SK-N-SH treated with all-trans-retinoic acid at 6 μM for 48 hours (cell line): Measurements from ENCODE around the gene DOP1B.

Source experiments
- ARNTL ChIP-seq: fragments of 450-650 bp; formaldehyde crosslinking; IDR thresholded peaks from 2 replicates; pipeline ENCODE4 v1.5.0; 2020; ENCODE audit warnings: low read depth, mild to moderate bottlenecking, moderate library complexity, borderline replicate concordance
- BACH2 ChIP-seq: fragments of 250-450 bp; sonication (Bioruptor Pico); IDR thresholded peaks from 2 replicates; pipeline ENCODE4 v1.9.0; 2021; ENCODE audit warnings: mild to moderate bottlenecking, borderline replicate concordance
- CSDC2 ChIP-seq: fragments of 250-450 bp; sonication (Bioruptor Pico); IDR thresholded peaks from 2 replicates; pipeline ENCODE4 v1.5.0; 2020; ENCODE audit warnings: mild to moderate bottlenecking, moderate library complexity
- ISL1 ChIP-seq: fragments of 250-450 bp; sonication (Bioruptor Pico); IDR thresholded peaks from 2 replicates; pipeline ENCODE4 v2.1.2; 2022; ENCODE audit warnings: mild to moderate bottlenecking, moderate library complexity
- RARB ChIP-seq: fragments of 250-450 bp; sonication (Bioruptor Pico); IDR thresholded peaks from 2 replicates; pipeline ENCODE4 v1.8.0; 2021; ENCODE audit warnings: mild to moderate bottlenecking, moderate library complexity
- SNAI2 ChIP-seq: fragments of 250-450 bp; sonication (Bioruptor Pico); IDR thresholded peaks from 2 replicates; pipeline ENCODE4 v1.5.0; 2020; ENCODE audit warnings: mild to moderate bottlenecking, moderate library complexity
- ZFP3 ChIP-seq: fragments of 250-450 bp; sonication (Bioruptor Pico); IDR thresholded peaks from 2 replicates; pipeline ENCODE4 v1.5.0; 2020; ENCODE audit warnings: mild to moderate bottlenecking, moderate library complexity
- ZFP30 ChIP-seq: fragments of 450-650 bp; formaldehyde crosslinking; IDR thresholded peaks from 2 replicates; pipeline ENCODE4 v1.5.0; 2022; ENCODE audit warnings: mild to moderate bottlenecking, moderate library complexity
- ZNF8 ChIP-seq: fragments of 450-650 bp; formaldehyde crosslinking; IDR thresholded peaks from 2 replicates; pipeline ENCODE4 v1.5.0; 2020; ENCODE audit warnings: mild to moderate bottlenecking, moderate library complexity
- TF ChIP-seq, protein P1 (sequence below): fragments of 250-450 bp; sonication (Bioruptor Pico); IDR thresholded peaks from 2 replicates; pipeline ENCODE4 v1.8.0; 2020; ENCODE audit warnings: mild to moderate bottlenecking, moderate library complexity, borderline replicate concordance
- TF ChIP-seq, protein P2 (sequence below): fragments of 250-450 bp; sonication (Bioruptor Pico); IDR thresholded peaks from 2 replicates; pipeline ENCODE4 v1.5.1; 2020; ENCODE audit warnings: low read depth, mild to moderate bottlenecking, moderate library complexity
- TF ChIP-seq, protein P3 (sequence below): fragments of 250-450 bp; sonication (Bioruptor Pico); IDR thresholded peaks from 2 replicates; pipeline ENCODE4 v1.8.0; 2021; ENCODE audit warnings: low read depth, mild to moderate bottlenecking, moderate library complexity, borderline replicate concordance
- TF ChIP-seq, protein P4 (sequence below): fragments of 250-450 bp; sonication (Bioruptor Pico); IDR thresholded peaks from 2 replicates; pipeline ENCODE4 v1.5.0; 2020; ENCODE audit warnings: mild to moderate bottlenecking, moderate library complexity
- TF ChIP-seq, protein P5 (sequence below): fragments of 250-450 bp; sonication (Bioruptor Pico); IDR thresholded peaks from 2 replicates; pipeline ENCODE4 v1.5.1; 2021; ENCODE audit warnings: mild to moderate bottlenecking, moderate library complexity

DNA sequence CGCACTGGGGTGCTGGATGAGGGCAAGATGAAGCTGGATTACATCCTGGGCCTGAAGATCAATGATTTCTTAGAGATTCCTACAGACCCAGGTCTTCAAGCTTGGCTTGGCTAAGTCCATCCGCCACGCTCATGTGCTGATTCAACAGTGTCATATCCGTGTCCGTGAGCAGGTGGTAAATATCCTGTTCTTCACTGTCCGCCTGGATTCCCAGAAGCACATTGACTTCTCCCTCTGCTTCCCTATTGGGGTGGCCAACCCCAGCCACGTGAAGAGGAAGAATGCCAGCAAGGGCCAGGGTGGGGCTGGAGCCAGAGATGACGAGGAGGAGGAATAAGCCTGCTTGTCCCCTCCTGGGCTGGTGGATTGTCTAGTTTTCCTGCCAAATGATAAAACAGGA, 23.9 kb upstream of the DOP1B start:
- no peak for TF ChIP-seq SNAI2 (CRISPR knock-in tag)
- TF ChIP-seq, protein P1, sequence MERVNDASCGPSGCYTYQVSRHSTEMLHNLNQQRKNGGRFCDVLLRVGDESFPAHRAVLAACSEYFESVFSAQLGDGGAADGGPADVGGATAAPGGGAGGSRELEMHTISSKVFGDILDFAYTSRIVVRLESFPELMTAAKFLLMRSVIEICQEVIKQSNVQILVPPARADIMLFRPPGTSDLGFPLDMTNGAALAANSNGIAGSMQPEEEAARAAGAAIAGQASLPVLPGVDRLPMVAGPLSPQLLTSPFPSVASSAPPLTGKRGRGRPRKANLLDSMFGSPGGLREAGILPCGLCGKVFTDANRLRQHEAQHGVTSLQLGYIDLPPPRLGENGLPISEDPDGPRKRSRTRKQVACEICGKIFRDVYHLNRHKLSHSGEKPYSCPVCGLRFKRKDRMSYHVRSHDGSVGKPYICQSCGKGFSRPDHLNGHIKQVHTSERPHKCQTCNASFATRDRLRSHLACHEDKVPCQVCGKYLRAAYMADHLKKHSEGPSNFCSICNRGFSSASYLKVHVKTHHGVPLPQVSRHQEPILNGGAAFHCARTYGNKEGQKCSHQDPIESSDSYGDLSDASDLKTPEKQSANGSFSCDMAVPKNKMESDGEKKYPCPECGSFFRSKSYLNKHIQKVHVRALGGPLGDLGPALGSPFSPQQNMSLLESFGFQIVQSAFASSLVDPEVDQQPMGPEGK (CRISPR knock-in tag): no peak
- TF ChIP-seq, protein P2, sequence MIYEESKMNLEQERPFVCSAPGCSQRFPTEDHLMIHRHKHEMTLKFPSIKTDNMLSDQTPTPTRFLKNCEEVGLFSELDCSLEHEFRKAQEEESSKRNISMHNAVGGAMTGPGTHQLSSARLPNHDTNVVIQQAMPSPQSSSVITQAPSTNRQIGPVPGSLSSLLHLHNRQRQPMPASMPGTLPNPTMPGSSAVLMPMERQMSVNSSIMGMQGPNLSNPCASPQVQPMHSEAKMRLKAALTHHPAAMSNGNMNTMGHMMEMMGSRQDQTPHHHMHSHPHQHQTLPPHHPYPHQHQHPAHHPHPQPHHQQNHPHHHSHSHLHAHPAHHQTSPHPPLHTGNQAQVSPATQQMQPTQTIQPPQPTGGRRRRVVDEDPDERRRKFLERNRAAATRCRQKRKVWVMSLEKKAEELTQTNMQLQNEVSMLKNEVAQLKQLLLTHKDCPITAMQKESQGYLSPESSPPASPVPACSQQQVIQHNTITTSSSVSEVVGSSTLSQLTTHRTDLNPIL (CRISPR knock-in tag): no peak
- TF ChIP-seq RARB (CRISPR knock-in tag): no peak
- TF ChIP-seq, protein P3, sequence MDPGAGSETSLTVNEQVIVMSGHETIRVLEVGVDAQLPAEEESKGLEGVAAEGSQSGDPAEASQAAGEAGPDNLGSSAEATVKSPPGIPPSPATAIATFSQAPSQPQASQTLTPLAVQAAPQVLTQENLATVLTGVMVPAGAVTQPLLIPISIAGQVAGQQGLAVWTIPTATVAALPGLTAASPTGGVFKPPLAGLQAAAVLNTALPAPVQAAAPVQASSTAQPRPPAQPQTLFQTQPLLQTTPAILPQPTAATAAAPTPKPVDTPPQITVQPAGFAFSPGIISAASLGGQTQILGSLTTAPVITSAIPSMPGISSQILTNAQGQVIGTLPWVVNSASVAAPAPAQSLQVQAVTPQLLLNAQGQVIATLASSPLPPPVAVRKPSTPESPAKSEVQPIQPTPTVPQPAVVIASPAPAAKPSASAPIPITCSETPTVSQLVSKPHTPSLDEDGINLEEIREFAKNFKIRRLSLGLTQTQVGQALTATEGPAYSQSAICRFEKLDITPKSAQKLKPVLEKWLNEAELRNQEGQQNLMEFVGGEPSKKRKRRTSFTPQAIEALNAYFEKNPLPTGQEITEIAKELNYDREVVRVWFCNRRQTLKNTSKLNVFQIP (CRISPR knock-in tag): no peak
- TF ChIP-seq ISL1 (CRISPR knock-in tag): no peak
- no peak for TF ChIP-seq ARNTL (CRISPR knock-in tag)
- TF ChIP-seq, protein P4, sequence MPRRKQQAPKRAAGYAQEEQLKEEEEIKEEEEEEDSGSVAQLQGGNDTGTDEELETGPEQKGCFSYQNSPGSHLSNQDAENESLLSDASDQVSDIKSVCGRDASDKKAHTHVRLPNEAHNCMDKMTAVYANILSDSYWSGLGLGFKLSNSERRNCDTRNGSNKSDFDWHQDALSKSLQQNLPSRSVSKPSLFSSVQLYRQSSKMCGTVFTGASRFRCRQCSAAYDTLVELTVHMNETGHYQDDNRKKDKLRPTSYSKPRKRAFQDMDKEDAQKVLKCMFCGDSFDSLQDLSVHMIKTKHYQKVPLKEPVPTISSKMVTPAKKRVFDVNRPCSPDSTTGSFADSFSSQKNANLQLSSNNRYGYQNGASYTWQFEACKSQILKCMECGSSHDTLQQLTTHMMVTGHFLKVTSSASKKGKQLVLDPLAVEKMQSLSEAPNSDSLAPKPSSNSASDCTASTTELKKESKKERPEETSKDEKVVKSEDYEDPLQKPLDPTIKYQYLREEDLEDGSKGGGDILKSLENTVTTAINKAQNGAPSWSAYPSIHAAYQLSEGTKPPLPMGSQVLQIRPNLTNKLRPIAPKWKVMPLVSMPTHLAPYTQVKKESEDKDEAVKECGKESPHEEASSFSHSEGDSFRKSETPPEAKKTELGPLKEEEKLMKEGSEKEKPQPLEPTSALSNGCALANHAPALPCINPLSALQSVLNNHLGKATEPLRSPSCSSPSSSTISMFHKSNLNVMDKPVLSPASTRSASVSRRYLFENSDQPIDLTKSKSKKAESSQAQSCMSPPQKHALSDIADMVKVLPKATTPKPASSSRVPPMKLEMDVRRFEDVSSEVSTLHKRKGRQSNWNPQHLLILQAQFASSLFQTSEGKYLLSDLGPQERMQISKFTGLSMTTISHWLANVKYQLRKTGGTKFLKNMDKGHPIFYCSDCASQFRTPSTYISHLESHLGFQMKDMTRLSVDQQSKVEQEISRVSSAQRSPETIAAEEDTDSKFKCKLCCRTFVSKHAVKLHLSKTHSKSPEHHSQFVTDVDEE (CRISPR knock-in tag): no peak
- no peak for TF ChIP-seq CSDC2
- TF ChIP-seq, protein P5, sequence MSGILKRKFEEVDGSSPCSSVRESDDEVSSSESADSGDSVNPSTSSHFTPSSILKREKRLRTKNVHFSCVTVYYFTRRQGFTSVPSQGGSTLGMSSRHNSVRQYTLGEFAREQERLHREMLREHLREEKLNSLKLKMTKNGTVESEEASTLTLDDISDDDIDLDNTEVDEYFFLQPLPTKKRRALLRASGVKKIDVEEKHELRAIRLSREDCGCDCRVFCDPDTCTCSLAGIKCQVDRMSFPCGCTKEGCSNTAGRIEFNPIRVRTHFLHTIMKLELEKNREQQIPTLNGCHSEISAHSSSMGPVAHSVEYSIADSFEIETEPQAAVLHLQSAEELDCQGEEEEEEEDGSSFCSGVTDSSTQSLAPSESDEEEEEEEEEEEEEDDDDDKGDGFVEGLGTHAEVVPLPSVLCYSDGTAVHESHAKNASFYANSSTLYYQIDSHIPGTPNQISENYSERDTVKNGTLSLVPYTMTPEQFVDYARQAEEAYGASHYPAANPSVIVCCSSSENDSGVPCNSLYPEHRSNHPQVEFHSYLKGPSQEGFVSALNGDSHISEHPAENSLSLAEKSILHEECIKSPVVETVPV (CRISPR knock-in tag): no peak
- no peak for TF ChIP-seq ZFP30 (CRISPR knock-in tag)
- TF ChIP-seq ZNF8 (CRISPR knock-in tag): no peak
- TF ChIP-seq BACH2 (CRISPR knock-in tag): no peak
- no peak for TF ChIP-seq ZFP3 (CRISPR knock-in tag)
